Heart left ventricle (tissue), 16 donors: ENCODE data around the gene ANK3. TPM values are rescaled to one million over a fixed set of nuclear protein-coding genes. Genes with fewer than 3 reads are reported as not detected.

Source experiments
- ATAC-seq, 4 donors: fragments of 200-7000 bp; cut with Tn5 transposase; one replicate each; pipeline ENCODE4 v1.9.1; 2020 to 2022; ENCODE audit warnings: moderate library complexity in 4 of 4, mild to moderate bottlenecking in 3 of 4, moderate number of reproducible peaks in 1 of 4
- DNase-seq, 5 donors: peaks; one replicate each; pipeline ENCODE4 v3.0.0-alpha.2; 2020
- H3K27ac ChIP-seq, 12 donors: fragments of 200-600 bp; sonication (generic) in 4 of 12; one replicate each; pipeline versions ENCODE4 v1.5.0 to v1.8.0; 2016 to 2022; ENCODE audit warnings: mild to moderate bottlenecking in 2 of 12
- H3K27me3 ChIP-seq, 9 donors: fragments of 200-600 bp; sonication (generic) in 2 of 9; one replicate each; pipeline versions ENCODE4 v1.5.1 to v1.8.0; 2016 to 2022; ENCODE audit warnings: mild to moderate bottlenecking in 3 of 9
- H3K36me3 ChIP-seq, 9 donors: fragments of 200-600 bp; sonication (generic) in 2 of 9; one replicate each; pipeline versions ENCODE4 v1.5.0 to v1.8.0; 2018 to 2022; ENCODE audit warnings: mild to moderate bottlenecking in 2 of 9
- H3K4me1 ChIP-seq, 12 donors: fragments of 200-600 bp; sonication (generic) in 4 of 12; one replicate each; pipeline versions ENCODE4 v1.5.0 to v1.8.0; 2016 to 2022; ENCODE audit warnings: mild to moderate bottlenecking in 3 of 12
- H3K4me3 ChIP-seq, 12 donors: fragments of 200-600 bp; sonication (generic) in 4 of 12; one replicate each; pipeline versions ENCODE4 v1.5.0 to v1.8.0; 2017 to 2022; ENCODE audit warnings: mild to moderate bottlenecking in 9 of 12, moderate library complexity in 4 of 12
- H3K9me3 ChIP-seq, 12 donors: fragments of 200-600 bp; sonication (generic) in 4 of 12; one replicate each; pipeline versions ENCODE4 v1.5.0 to v1.8.0; 2016 to 2022; ENCODE audit warnings: mild to moderate bottlenecking in 1 of 12
- POLR2A ChIP-seq, 2 donors: fragments of 450-650 bp; IDR thresholded peaks; one replicate each; pipeline ENCODE4 v1.6.1; 2017; ENCODE audit warnings: antibody characterized with exemption in 2 of 2, mild to moderate bottlenecking in 2 of 2, moderate library complexity in 2 of 2
- WGBS, 4 donors: extraction: QIAGEN DNeasy Blood & Tissue Kit in 2 of 4; methylation state at CpG; one replicate each; pipeline versions ENCODE4 v1.1.5 to v1.1.7; 2013 to 2018; 5-methylcytosine and 5-hydroxymethylcytosine counted together
- intact Hi-C, 10 donors: fragments of 100-400 bp; cut with DNase I; formaldehyde crosslinking; loops; one replicate each; pipeline versions ENCODE4 v1.11.1 to v1.14.2; 2022
- long read RNA-seq, 3 donors: library from polyadenylated mRNA; unstranded; transcript quantifications; one replicate each; pipeline ENCODE4 v2.0.0, GENCODE V29; 2020 to 2021
- polyA plus RNA-seq, 2 donors: library from polyadenylated mRNA; stranded (reverse); fragments of 200-250 nt; gene quantifications; one replicate each; pipeline ENCODE4 v1.2.3, GENCODE V29; 2013
- total RNA-seq, 9 donors: library from RNA; depleted of rRNA in 2 of 9; stranded (reverse); fragments of >200 nt in 2 of 9; fragmentation: NEBNext Ultra II Directional in 3 of 9; extraction: Animal tissue kit (Norgen Biotek cat#: 25700) in 3 of 9; gene quantifications; one replicate each; pipeline versions ENCODE4 v1.1.0 to v1.2.4, GENCODE V29; 2016 to 2023
- TF ChIP-seq, protein P1 (sequence below), 12 donors: fragments of 200-600 bp; sonication (generic) in 4 of 12; IDR thresholded peaks; one replicate each; pipeline versions ENCODE4 v1.5.0 to v1.8.0; 2018 to 2022; ENCODE audit warnings: antibody characterized with exemption in 12 of 12, mild to moderate bottlenecking in 5 of 12
- donor health status: ischemic (EF 13 %, LVEDD 7.1; RV severe dilation, severe dysfunction).
- donor health status: healthy with polysubstance abuse.
- donor health status: DM: no; HTN: yes; CAD: no.
- donor health status: DM: no; HTN: no; CAD: no.
- donor health status: ischemic (EF 25% LVEDD 6.9; RV normal size, moderate dysfunction).
- donor health status: ischemic (EF 25% LVEDD 5.7; RV mildly dilated, moderate dysfunction).
- donor health status: healthy.
- donor health status: DM: yes; HTN: yes; CAD: no.
- donor health status: ischemic (EF 35%, LVEDD 5.7; RV mildly dilated, moderate dysfunction).
- donor health status: nonischemic (EF 11% LVEDD 7.7; RV severe dilation, severe dysfunction).
- donor health status: DM: yes; HTN: yes; CAD: no.
- donor health status: PGD.
- donor health status: ischemic (EF 29% LVEDD 5.4; RV normal size, mild dysfunction).
- donor health status: nonischemic (EF 23%, LVEDD 6.1; RV moderate dilation, normal function).

Gene ANK3
- 100 to 1,000 TPM; 192 to 576 (median 242) TPM for total RNA-seq
- 100 to 1,000 TPM in 1 of 2 donors, 10 to 100 TPM in 1; 33.8 to 136 TPM for polyA plus RNA-seq
- long read RNA-seq, donor 1, partial matches to known transcripts = 9 of 28 reads
- long read RNA-seq, donor 1, other reads (novel, unspliced or antisense) = 19 of 28 reads
- long read RNA-seq, donor 2, partial matches to known transcripts = 45 of 103 reads
- long read RNA-seq, donor 2, other reads (novel, unspliced or antisense) = 55 of 103 reads
- long read RNA-seq, donor 3, partial matches to known transcripts = 7 of 41 reads
- long read RNA-seq, donor 3, other reads (novel, unspliced or antisense) = 33 of 41 reads

DNA sequence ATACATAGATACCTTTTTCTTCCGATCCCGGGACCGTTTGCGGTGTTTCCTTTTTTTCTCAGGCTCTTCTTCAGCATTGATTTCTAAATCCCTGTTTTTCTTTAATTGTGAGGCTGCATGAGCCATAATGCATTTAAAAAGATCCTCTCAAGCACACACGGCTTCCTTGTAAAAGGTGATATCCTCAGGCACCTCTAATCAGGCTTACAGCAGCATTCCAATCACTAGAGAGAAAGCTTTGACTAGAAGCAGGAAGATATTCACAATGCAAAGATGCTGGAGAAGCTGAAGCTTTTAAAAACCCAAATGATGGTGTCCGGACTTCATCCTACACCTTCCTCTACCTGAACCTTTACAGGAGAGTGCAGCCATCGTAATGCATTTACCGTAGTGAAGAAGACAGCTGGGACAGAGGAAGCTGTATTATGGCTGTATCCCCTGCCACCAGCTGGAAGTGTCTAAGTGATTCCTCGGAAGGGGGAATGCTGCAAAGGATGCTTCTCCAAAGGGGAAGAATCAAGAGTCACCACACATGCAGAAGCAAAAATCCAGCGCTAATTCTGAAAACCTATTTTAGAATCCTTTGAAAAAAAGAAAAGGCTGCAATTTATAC, at the start of gene ANK3:
Gene ANK3, minus strand, starts transcription at position 463 of the 613 bp plus-strand sequence. Its CDS starts 337 bp downstream, at position 126.
- WGBS, 4 donors = 64 to 75% (median 70%) methylated on average over 10 of the region's 10 CpGs
- H3K36me3 ChIP-seq = no peaks in the 10 kb centered on the region
- no peak within 1 kb of the TSS for H3K4me3 ChIP-seq
- no peak for DNase-seq
- ATAC-seq = no peak
- intact Hi-C loops = no loop called here
- H3K27ac ChIP-seq = no peak within 1 kb of the TSS
- peaks cover 0 to 15% (median 6%) of the 10 kb centered on the region in 12 donors for H3K4me1 ChIP-seq
- TF ChIP-seq, protein P1, sequence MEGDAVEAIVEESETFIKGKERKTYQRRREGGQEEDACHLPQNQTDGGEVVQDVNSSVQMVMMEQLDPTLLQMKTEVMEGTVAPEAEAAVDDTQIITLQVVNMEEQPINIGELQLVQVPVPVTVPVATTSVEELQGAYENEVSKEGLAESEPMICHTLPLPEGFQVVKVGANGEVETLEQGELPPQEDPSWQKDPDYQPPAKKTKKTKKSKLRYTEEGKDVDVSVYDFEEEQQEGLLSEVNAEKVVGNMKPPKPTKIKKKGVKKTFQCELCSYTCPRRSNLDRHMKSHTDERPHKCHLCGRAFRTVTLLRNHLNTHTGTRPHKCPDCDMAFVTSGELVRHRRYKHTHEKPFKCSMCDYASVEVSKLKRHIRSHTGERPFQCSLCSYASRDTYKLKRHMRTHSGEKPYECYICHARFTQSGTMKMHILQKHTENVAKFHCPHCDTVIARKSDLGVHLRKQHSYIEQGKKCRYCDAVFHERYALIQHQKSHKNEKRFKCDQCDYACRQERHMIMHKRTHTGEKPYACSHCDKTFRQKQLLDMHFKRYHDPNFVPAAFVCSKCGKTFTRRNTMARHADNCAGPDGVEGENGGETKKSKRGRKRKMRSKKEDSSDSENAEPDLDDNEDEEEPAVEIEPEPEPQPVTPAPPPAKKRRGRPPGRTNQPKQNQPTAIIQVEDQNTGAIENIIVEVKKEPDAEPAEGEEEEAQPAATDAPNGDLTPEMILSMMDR (IDR thresholded peaks at IDR 0.05) = no peak
- H3K9me3 ChIP-seq = no peaks in the 10 kb centered on the region
- no peaks in the 10 kb centered on the region for H3K27me3 ChIP-seq

DNA sequence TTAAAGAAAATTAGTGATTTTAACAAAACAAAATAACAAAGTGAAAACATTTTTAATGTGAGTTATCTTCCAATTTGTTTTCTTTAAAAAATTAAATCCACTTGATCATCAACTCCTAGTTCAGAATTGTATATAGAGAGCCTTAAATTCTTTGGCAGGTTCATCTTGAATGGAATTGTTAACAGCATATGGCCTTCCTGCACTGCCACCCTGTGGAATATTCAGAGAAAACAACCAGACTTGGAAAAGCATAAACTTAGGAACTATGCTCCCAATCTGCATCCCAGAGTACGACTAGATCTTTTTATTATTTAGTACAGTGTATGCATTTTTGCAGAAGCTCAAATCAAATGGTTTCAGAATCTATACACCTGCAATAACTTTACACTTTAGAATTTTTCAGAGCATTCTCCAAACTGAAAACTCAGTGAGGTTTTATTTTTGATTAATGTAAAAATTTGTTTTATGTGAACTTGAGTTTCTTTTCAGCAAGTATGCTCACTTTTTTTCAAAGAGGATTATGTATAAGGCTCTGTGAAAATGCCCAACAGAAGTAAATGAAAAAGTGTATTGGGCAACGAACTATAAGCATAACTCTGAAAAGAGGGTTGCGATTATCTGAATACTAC, 44.9 kb upstream of the ANK3 start:
- peaks cover 0 to 28% (median 6%) of the 10 kb centered on the region in 12 donors for H3K4me1 ChIP-seq
- ATAC-seq = peak in 3 of 4 donors; percentile 63 to 81 (median 72)
- DNase-seq = peak in 3 of 5 donors; percentile 21 to 32 (median 28)
- WGBS, 4 donors = 59 to 64% (median 61%) methylated on average over 3 of the region's 3 CpGs
- no peaks in the 10 kb centered on the region for H3K36me3 ChIP-seq
- H3K27ac ChIP-seq = no peak overlapping the region
- intact Hi-C loops = loop anchor here (2.0 to 10.0 kb wide), 11 partner anchors 197 to 810 kb away; no protein-coding TSS in a partner anchor
- no peak overlapping the region for H3K4me3 ChIP-seq
- H3K9me3 ChIP-seq = no peaks in the 10 kb centered on the region
- TF ChIP-seq POLR2A (IDR thresholded peaks at IDR 0.05) = no peak
- TF ChIP-seq, protein P1 (IDR thresholded peaks at IDR 0.05) = peak; percentile 36 to 78 (median 67)
- H3K27me3 ChIP-seq = no peaks in the 10 kb centered on the region

DNA sequence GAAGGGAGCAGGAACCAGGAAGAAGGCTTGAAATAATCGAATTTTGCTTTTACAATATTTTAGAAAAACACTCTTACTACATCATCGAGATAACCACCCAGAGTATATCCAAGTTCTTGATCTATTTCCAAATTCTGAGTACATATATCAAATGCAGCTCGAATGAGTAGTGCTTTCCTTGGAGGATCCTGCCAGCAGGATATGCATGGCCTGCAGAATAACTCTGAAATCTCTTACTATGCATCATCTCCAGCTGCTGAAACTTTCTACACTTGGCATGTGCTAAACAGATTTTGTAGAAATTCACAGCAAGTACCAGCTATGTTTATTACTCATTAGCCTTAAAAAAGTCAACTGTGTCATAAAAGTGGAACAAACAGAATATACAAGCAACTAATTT, 44.0 kb upstream of the ANK3 start:
- DNase-seq (no peak), ATAC-seq (peak in 2 of 4 donors; percentile 30 to 33)
- WGBS, 4 donors = 28 to 40% (median 39%) methylated on average over 3 of the region's 3 CpGs
- Histone ChIP-seq H3K36me3 (no peaks in the 10 kb centered on the region), H3K9me3 (no peaks in the 10 kb centered on the region), H3K4me3 (no peak overlapping the region), H3K27ac (peak overlapping the region in 2 of 12 donors; percentile 1 to 2), H3K4me1 (peaks cover 0 to 36% (median 12%) of the 10 kb centered on the region in 12 donors), H3K27me3 (no peaks in the 10 kb centered on the region)
- TF ChIP-seq, protein P1 (IDR thresholded peaks at IDR 0.05) = no peak
- TF ChIP-seq POLR2A (IDR thresholded peaks at IDR 0.05) = no peak
- intact Hi-C loops = loop anchor here (2.0 to 10.0 kb wide), 11 partner anchors 195 to 809 kb away; no protein-coding TSS in a partner anchor
